AG08396 (cell line): ENCODE measurements around the gene PSMG3.

ENCODE experiments used
- DNase-seq: peaks from one replicate; pipeline ENCODE4 v3.0.0; 2012; ENCODE audit warnings: low spot score, mixed read lengths

PSMG3 gene

DNA sequence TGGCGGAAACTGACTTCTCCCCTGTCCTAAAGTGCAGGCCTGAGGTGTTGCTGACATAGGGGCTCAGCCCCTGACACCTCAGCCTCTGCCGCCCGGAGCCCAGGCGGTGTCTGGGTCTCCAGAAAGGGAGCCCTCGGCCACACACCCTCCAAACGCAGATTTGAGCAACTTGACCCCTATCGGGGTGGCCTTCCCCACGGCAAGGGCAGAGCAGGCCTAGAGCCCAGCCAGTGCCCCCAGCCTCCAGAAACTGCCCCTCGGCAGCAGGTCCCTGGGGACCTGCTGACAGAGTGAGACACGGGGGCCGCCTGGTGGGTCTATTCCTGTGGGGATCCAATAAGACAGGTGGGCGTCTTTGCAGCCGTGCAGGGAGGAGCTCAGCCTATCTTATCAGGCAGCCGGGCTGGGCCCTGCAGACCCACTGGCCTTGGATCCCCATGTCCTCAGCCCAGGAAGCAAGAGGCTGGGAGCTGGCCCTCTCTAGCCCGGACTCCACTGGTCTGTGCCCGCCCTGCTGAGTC lies 24.9 kb downstream of the PSMG3 start:
- DNase-seq, result no peak

DNA sequence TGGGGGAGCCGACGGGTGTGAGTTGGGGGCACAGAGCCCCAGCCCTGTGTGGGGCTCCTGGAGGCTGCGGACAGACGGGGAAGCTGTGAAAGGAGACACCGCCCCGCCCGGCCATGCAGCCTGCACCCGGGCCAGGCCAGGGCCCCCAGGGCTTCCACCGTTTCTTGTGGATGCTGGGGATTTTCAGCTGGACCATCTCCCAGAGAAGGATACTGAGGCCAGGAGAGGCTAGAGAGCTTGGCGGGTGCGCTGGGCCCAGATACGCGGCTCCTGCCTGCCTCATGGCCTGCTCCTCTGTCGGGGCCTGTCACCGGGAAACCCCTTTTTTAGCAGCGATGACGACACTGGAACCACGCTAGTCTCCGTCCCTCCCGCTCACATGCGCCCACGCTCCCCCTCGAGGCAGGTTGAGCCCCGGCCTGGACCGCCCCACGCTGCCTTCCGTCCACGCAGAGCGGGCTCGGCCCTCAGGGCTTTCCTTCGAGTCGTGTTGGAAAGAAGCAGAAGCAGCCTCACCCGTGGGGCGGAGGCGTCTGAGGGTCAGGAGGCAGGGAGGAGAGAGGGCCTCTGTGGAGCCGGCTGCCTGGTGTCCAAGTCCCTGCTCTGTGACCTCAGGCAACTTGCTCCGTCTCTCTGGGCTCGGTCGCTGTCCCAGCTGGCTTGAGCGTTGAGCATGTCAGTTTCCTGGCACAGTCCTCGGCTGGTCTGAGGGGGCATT lies 25.5 kb downstream of the PSMG3 start:
- DNase-seq, result no peak

DNA sequence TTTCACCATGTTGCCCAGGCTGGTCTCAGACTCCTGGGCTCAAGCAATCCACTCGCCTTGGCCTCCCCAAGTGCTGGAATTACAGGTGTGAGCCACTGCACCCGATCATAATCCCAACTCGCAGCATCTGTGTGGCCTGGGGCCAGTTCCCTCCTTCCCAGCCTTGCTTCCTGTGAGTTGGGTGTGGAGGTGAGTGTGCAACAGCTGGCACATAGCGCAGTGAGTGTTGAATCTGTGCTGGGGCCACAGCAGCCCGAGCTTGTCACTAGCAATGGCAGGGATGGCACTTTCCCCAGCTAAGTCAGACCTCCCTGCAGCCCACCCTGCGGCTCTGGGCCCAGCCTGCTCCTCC lies 26.0 kb downstream of the PSMG3 start:
- no peak for DNase-seq

DNA sequence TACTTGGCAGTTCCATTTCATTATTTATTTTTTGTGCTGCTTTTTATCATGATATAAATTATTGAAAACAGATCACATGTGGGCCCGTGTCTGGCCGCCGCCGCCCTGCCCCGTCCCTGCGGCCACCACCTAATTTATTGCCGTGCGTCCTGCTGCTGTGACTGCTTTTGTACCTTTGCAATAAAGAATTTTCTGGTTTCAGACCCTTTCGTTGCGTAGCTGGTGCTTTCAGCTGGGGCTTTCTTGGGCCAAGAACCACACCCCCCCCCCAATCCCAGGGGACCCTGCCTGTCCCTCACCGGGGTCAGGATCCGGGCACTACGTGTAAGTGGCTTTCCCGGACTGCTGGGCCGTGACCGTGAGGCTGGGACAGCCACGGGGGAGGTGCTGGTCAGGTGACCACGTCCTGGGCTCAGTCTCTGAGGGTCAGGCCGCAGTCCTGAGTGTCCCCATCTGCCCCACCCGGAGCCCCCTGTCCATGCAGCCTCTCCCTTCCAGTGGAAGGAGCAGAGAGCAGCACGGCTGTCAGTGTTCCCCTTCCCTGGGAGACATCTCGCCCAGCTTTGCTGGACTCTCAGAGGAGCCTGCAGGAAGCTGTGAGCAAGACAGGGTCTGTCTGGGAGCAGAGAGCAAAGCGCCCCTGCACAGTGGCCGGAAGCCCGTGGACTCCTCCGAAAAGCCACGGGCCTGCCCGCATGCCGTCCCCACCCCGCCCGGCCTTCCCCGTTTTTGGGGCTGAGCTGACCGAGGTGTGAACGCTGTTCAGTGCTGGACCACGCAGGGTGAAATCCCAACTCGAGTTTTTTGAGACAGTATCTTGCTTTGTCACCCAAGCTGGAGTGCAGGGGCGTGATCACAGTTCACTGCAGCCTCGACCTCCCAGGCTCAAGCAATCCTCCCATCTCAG lies 26.7 kb downstream of the PSMG3 start:
- no peak for DNase-seq

DNA sequence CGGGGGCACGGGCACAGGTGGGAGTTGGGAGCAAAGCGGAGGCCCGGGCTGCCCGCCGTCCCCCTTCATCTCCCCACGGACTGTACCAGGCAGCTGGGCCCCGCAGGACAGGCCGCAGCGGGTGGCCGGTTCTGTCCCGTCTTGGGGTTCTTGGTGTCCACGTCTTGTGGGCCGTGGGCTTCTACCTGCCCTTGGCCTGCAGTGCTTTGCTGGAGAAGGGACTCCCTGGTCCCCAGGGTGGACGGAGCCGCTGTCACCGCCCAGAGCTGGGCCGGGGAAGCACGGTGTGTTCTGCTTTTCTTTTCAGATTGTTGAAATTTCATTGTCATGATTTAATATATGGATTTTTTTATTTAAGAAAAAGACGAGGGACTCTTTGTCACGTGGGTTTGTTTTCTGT lies 27.5 kb downstream of the PSMG3 start:
- DNase-seq, result no peak

DNA sequence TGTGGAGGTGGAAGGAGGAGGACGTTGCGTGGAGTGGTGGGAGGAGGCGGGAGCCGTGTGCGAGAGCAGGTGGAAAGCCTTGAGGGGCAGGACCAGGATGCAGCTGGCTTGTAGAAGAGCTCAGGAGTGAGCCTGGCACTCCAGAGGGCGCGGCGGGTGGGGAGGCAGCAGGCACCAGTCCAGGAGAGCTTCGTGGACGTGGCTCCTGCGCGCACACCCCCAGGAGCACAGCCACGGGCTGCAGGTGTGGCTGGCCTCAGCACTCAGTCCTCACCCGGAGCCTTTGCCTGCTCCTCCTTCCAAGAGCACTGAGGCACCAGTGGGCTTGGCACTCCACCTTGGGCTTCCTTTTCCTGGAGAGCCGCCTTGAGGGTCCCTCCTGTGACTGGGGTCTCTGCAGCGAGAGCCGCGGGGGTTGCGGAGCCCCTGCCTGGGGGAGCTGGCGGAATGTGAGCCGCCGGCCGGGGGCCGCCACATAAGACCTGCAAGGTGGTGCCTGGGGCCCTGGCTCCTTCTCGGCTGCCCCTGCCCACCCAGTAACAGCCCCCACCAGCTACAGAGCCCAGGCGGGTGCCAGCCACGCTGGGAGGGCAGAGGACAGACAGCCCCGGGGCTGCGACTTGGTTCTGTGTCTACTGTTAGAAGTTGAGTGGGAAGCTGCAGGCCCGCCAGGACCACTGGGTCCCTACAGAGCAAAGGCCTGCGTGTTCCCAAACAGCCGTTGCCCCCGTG lies 28.2 kb downstream of the PSMG3 start:
- DNase-seq, result no peak

DNA sequence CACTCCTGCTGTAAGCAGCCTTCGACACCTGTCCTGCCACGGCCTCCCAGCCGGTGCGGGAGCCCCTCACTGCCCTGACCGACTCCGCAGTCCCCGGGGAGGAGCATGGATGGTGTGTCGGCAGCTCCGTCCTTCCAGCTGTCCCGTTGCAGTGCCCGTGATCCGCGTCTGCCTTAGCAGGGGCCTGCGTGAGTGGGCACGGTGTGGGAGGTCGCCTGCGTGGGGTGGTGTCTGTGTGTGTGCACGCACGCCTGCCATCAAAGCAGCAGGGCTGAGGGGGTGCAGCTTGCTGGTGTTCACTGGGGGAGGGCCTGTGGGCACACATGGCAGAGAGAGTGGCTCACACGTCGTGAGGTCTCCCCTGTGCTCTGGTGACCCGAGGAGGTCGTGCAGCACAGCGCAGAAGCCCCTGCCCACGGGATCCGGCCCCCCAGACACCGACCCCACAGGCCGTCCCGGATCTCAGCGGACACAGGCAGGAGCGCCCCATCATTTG lies 29.0 kb downstream of the PSMG3 start:
- DNase-seq, result no peak

DNA sequence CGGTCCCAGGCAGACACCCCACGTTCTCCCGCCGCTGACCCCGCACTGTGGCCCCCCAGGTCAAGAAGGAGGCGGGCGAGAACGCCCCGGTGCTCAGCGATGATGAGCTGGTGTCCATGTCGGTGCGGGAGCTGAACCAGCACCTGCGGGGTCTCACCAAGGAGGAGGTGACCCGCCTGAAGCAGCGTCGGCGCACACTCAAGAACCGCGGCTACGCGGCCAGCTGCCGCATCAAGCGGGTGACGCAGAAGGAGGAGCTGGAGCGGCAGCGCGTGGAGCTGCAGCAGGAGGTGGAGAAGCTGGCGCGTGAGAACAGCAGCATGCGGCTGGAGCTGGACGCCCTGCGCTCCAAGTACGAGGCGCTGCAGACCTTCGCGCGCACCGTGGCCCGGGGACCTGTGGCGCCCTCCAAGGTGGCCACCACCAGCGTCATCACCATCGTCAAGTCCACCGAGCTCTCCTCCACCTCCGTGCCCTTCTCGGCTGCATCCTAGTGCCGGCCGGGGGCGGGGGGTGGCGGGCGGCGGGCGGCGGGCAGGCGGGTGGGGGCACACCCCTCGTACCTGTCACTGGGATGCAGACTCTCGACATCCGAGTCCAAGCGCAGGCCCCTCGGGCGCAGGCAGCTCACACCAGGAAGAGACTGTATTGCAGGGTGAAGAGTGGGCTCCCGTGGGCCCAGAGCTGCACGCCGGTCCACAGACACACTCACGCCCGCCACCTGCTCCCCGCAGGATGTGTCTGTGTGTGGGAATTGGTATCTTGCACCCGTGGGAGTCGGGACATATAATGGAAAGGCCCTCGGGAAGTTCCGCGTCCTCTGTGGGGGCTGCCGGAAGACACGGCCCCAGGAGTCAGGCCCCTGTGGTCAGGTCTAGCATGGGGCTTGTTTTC lies 29.7 kb downstream of the PSMG3 start:
- no peak for DNase-seq

DNA sequence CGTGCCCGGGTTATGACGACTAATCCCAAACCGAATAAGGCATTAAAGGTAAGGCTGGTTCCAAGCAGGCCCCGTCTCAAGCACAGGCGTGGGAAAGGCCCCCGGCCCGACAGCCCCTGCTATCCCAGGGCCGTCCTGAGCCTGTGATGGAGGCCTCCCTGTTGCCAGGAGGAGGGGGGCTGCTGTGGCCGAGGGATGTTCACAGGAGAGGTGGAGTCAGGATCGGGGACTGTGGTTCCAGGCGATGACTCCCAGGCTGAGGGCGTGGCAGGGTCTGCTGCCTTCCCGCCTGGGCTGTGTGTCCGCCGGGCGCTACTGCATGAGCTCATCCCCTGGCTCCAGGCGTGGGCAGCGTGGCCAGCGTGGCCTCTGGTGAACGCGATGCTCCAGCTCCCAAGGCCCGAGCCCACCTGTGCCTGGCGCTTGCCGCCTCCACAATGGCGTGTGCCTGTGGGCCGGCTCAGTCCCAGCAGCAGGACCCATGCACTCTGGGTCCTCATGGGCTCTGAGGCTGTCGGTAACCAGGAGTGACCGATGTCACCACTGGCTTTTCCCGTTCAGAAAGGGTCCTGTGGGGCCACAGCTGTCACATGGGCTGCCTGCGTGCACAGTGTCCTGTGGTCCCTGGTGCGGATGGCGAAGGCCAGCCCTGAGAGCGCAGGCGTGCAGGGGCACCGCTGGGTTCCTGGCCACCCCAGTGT lies 30.5 kb downstream of the PSMG3 start:
- no peak for DNase-seq

DNA sequence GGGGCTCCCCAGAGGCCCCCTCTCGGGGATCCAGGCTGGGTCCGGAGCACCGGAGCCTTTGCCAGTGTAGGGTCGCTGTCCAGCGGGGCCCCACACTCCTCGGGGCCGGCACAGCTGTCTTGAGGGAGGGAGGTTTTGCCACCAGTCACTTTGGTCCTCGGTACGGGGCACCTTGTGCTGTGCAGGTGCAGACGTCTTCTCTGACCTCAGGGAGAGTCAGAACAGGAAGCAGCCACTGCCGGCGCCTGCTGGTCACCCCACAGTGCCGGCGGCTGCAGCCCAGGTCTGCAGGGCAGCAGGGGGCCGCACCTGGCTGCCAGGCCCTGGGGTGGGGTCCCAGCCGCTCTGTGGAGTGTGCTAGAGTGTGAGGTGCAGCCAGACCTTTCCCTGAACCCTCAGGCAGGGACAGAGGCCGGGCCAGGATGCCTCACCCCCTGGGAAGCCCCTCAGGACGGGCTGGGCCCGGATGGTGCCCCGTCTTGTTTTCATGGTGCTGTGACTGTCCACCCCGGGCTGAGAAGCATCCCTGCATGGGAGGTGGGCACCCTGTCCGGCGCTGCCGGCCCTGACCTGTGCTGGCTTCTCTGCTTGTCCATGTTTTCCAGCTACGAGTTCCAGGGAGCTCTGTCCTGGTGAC lies 31.2 kb downstream of the PSMG3 start:
- no peak for DNase-seq

DNA sequence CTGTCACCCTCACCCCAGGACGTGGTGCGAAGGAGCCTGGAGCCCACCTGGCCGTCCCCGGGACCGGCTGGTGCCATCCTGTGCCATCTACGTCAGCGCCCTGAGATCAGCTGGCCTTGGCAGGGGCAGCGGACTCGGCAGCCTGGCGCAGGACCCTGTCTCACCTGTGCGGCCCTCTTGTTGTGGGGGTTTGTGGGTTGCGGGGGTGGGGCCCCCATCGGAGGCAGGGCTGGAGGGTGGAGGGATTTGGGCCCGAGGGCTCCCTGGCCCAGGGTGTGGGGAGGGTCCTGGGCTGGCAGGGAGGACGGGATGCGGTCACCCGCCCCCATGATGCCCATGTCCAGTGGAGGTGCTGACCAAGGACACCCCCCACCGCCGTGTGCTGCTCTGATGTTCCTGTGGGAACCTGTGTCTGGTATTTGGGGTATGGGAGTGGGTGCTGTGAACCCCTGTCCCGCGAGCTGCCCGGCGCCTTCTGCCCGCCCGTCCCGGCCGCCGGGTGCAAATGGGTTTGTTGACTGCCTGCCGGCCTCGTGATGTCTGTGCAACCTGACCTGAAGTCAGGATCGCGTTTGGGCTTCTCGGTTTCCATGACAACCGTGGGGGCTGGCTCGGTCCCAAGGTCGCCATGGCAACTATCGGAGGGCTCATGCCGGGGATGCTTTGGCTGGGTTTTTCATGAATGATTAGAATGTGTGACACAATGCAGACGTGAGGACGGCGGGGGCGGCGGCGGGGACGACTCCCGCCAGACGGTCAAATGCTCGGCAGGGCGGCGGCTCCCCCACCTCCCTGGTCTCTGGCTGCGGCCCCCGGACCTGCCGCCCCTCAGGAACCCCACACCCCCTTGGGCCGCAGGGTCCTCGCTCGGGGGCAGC lies 32.1 kb downstream of the PSMG3 start:
- DNase-seq, result peak; percentile 98

DNA sequence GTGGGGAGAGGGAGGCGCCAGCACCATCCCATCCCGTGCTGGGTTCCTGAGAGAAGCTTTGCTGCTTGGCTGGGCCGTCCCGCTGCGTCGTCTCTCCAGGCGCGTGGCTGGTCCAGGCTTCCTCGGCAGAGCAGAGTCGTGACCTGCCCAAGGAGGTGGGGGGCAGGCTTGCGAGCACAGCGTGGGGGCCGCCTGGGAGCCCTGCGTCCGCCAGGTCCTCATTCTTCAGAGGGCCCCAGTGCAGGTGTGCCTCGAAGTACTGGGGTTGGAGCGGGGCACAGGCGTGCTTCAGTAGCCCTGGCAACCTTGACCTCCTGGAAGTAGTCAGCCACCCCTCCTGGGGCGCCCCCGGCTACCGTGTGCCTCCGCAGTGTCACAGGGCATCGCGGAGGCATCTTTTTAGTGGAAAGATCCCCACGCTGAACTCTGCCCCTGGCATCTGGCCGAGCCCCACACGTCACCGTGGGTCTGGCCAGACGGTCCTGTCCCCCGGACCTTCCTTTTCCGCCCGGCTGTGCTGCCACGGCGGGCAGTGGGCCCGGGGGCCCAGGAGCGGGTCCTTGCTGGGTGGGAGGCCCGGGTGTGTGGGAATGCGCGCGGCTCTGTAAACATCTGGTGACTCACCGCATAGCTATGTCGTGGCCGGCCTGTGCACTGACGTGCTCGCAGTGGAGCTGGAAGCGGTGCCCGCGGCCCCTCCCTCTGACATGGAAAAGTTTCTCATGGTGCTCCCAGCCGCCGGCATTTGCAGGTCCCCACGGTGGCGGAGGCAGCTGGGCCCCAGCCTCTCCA lies 32.9 kb downstream of the PSMG3 start:
- peak; percentile 98 for DNase-seq

DNA sequence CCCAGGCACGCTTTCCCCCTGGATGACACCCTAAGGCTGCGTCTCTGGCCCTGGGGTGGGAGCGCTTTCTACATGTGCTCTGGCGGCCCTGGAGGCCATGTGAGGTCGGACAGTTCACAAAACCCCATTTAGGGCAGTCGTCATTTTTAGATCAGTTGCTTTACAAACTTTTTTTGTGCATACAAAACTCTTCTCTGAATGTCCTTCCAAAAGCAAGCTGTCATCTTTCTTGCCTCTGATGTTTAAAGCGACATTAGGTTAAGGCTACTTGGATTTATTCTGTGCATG lies 33.4 kb downstream of the PSMG3 start:
- DNase-seq, result no peak

DNA sequence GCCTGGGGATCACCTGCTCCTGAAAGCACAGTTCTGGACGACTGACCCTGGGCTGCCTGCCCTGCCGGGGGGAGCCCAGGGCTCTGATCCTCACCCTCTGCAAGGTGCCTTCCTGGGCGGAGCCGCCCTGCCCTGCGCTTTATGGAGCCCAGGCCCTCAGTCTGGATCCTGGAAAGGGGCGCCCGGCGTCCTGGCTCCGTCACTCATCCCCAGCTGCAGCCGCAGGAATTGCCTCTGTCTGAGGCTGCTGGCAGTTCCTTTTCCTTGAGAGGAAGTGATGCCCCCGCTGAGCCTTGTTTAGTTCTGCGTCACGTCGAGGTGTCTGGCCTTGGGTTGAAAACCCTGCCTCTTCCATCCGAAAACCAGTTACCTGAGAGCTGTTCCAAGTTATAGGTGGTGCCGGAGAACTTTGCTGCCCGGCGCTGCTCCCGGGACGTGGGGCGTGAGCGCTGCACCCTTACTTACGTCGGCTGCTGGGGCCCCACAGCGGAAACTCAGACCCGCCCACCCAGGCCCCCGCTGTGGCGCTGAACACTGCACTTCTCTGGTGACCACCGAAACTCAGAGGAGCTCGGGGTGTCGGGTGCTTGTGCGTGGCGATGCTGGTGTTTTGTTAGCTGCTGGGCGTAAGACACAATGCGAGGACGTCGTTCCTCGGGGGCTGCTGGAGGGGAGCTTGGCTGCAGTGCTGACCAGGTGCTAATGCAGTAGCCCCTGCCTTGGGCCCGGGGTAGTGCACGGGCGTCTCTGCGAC lies 34.0 kb downstream of the PSMG3 start:
- DNase-seq, result no peak

DNA sequence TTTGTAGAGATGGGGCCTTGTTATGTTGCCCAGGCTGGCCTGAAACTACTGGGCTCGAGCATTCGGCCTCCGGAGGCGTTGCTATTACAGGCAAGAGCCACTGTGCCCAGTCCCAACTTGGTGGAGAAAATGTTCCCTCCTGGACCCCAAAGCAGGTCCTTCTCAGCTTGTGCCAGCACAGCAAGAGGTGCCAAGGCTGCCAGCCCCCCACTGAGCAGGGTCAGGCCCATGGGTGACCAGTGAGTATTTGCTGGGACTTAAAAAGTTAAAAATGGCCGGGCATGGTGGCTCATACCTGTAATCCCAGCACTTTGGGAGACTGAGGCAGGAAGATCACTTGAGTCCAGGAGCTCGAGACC lies 34.8 kb downstream of the PSMG3 start:
- no peak for DNase-seq

DNA sequence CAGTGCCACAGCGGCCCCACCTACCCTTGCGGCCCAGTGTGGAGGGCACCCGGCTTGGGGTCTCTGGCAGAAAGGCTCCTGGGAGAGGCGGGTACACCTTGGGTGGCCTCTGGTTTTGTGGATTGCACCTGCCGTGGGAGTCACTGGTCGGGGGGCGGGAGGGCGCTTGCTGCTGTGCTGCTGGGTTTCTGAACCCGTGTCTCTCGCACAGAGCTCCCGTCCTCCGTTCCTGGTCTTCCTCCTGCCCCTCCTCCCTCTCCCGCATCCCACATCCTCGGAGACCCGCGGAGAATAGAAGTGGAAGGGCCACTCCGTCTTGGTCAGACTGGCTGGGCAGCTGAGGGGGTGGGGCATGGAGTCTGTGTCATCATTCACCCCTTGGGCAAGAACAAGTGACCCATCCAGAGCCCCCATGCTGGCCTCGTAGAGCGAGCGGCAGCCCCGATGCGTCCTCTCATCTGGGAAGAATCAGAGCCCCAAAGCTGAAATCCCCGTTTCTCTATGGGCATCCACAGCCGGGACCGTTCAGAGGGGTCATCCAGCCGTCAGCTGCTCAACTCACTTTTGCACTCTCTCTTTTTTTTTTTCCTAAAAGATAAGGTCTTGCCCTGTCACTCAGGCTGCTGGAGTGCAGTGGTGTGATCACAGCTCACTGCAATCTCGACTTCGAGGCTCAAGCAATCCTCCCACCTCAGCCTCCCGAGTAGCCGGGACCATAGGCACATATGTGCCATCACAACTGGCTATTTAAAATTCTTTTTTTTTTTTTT lies 35.3 kb downstream of the PSMG3 start:
- no peak for DNase-seq
